ENCODE results near the gene TNPO2. TPM values are rescaled to one million over a fixed set of nuclear protein-coding genes. Genes with fewer than 3 reads are reported as not detected.

The TNPO2 gene
- total and polyA plus RNA-seq, 2 of the 13 experiments (the other 11 are each of a cell fraction or from before 2014, with no cell fraction given), result 31.7 to 61.0 TPM

DNA sequence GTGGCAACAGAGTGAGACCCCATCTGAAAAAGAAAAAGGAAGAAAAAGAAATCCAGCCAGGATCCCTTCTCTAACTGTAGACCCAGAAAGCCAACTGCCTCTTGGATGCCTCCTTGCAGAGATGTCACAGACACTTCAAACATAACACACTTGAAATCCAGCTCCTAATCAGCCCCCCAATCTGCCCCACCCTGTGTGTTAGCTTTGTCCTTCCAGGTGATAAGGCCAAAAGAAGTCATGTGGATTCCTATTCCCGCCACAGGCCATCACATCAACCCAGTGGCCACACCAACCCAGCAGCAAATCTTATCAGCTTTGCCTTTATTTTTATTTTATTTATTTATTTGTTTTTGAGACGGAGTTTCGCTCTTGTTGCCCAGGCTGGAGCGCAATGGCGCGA is 36.0 kb upstream of the TNPO2 start:
- no peak overlapping the region for H3K4me2 ChIP-seq (ENCODE audit: low read depth, low read length)
- H3K9me3 ChIP-seq (ENCODE audit: low read length), result no peaks in the 10 kb centered on the region
- no peaks in the 10 kb centered on the region; a peak in 2 of 5 replicates for H3K27me3 ChIP-seq (ENCODE audit: control insufficient read depth in 1 of 2, insufficient read depth in 2 of 2, low read length in 2 of 2)
- H3K27ac ChIP-seq (ENCODE audit: extremely low read length, insufficient read depth, low read length), result no peak overlapping the region
- ATAC-seq, result no peak
- no peak overlapping the region for H3K9ac ChIP-seq (ENCODE audit: insufficient read depth, low read depth, low read length)
- DNase-seq (ENCODE audit: low spot score), result no peak
- in situ Hi-C loops (cut with HindIII; ENCODE audit: extremely low pct_ligation_motif_present, low pct_unique_long_range_greater_than_20kb), result loop anchor here (5.0 kb wide), 1 partner anchor 47 kb away; no protein-coding TSS in a partner anchor
- no TSS peak for BruUV-seq (replicated peaks)
- WGBS (ENCODE audit: low lambda C conversion rate), result 81% methylated on average over 6 of the region's 6 CpGs
- H3K4me3 ChIP-seq (replicated peaks in 1 of 3; ENCODE audit: insufficient read depth in 1 of 3, low read depth in 2 of 3, low read length in 3 of 3), result no peak overlapping the region
- no peak for FAIRE-seq
- ChIA-PET POLR2A (interaction anchor here (1.6 to 2.6 kb wide), 2 partner anchors 19 to 23 kb away, joined by 5 to 10 read pairs; partner anchors contain the start of gene GET3), CTCF (ENCODE audit: low intra/inter-chr PET ratio, low total read pairs) (interaction anchor here (1.5 kb wide), 2 partner anchors 37 to 88 kb away, joined by 8 to 10 read pairs; no protein-coding TSS in a partner anchor)
- H4K20me1 ChIP-seq (ENCODE audit: insufficient read depth, low read length), result no peaks in the 10 kb centered on the region
- 0 out of 5 replicates have a peak, but pooled peaks cover 0 to 1% of the 10 kb centered on the region in 2 experiments for H3K36me3 ChIP-seq (replicated peaks in 1 of 2; ENCODE audit: control insufficient read depth in 1 of 2, insufficient read depth in 2 of 2, low read length in 2 of 2)
- H2AFZ ChIP-seq (ENCODE audit: low read length), result no peak overlapping the region
- intact Hi-C loops (cut with micrococcal nuclease; ENCODE audit: unreplicated experiment), result loop anchor here (1.0 to 2.0 kb wide), 2 partner anchors 23 to 37 kb away; partner anchors contain the start of gene GET3
- H3K4me1 ChIP-seq (ENCODE audit: insufficient read depth, low read length), result peaks cover 14% of the 10 kb centered on the region
- no peaks in the 10 kb centered on the region for H3K79me2 ChIP-seq (ENCODE audit: insufficient read depth, low read length)
- TF ChIP-seq, protein P1, sequence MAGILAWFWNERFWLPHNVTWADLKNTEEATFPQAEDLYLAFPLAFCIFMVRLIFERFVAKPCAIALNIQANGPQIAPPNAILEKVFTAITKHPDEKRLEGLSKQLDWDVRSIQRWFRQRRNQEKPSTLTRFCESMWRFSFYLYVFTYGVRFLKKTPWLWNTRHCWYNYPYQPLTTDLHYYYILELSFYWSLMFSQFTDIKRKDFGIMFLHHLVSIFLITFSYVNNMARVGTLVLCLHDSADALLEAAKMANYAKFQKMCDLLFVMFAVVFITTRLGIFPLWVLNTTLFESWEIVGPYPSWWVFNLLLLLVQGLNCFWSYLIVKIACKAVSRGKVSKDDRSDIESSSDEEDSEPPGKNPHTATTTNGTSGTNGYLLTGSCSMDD (CRISPR knock-in tag; IDR thresholded peaks at IDR 0.05), result no peak
- TF ChIP-seq JUN (CRISPR knock-in tag; IDR thresholded peaks at IDR 0.05), result no peak
- TF ChIP-seq, protein P2, sequence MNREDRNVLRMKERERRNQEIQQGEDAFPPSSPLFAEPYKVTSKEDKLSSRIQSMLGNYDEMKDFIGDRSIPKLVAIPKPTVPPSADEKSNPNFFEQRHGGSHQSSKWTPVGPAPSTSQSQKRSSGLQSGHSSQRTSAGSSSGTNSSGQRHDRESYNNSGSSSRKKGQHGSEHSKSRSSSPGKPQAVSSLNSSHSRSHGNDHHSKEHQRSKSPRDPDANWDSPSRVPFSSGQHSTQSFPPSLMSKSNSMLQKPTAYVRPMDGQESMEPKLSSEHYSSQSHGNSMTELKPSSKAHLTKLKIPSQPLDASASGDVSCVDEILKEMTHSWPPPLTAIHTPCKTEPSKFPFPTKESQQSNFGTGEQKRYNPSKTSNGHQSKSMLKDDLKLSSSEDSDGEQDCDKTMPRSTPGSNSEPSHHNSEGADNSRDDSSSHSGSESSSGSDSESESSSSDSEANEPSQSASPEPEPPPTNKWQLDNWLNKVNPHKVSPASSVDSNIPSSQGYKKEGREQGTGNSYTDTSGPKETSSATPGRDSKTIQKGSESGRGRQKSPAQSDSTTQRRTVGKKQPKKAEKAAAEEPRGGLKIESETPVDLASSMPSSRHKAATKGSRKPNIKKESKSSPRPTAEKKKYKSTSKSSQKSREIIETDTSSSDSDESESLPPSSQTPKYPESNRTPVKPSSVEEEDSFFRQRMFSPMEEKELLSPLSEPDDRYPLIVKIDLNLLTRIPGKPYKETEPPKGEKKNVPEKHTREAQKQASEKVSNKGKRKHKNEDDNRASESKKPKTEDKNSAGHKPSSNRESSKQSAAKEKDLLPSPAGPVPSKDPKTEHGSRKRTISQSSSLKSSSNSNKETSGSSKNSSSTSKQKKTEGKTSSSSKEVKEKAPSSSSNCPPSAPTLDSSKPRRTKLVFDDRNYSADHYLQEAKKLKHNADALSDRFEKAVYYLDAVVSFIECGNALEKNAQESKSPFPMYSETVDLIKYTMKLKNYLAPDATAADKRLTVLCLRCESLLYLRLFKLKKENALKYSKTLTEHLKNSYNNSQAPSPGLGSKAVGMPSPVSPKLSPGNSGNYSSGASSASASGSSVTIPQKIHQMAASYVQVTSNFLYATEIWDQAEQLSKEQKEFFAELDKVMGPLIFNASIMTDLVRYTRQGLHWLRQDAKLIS (CRISPR knock-in tag; IDR thresholded peaks at IDR 0.05), result no peak
- TF ChIP-seq, protein P3, sequence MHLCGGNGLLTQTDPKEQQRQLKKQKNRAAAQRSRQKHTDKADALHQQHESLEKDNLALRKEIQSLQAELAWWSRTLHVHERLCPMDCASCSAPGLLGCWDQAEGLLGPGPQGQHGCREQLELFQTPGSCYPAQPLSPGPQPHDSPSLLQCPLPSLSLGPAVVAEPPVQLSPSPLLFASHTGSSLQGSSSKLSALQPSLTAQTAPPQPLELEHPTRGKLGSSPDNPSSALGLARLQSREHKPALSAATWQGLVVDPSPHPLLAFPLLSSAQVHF (CRISPR knock-in tag; IDR thresholded peaks at IDR 0.05), result no peak
- TF ChIP-seq, protein P4, sequence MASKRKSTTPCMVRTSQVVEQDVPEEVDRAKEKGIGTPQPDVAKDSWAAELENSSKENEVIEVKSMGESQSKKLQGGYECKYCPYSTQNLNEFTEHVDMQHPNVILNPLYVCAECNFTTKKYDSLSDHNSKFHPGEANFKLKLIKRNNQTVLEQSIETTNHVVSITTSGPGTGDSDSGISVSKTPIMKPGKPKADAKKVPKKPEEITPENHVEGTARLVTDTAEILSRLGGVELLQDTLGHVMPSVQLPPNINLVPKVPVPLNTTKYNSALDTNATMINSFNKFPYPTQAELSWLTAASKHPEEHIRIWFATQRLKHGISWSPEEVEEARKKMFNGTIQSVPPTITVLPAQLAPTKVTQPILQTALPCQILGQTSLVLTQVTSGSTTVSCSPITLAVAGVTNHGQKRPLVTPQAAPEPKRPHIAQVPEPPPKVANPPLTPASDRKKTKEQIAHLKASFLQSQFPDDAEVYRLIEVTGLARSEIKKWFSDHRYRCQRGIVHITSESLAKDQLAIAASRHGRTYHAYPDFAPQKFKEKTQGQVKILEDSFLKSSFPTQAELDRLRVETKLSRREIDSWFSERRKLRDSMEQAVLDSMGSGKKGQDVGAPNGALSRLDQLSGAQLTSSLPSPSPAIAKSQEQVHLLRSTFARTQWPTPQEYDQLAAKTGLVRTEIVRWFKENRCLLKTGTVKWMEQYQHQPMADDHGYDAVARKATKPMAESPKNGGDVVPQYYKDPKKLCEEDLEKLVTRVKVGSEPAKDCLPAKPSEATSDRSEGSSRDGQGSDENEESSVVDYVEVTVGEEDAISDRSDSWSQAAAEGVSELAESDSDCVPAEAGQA (IDR thresholded peaks at IDR 0.05; ENCODE audit: low read depth), result no peak
- TF ChIP-seq, protein P4 (CRISPR knock-in tag; IDR thresholded peaks at IDR 0.05; ENCODE audit: borderline replicate concordance), result no peak
- no peak for TF ChIP-seq ZNF644 (CRISPR knock-in tag; IDR thresholded peaks at IDR 0.05; ENCODE audit: low read depth)
- no peak for TF ChIP-seq HDAC1 (CRISPR knock-in tag; IDR thresholded peaks at IDR 0.05)
- TF ChIP-seq, protein P5, sequence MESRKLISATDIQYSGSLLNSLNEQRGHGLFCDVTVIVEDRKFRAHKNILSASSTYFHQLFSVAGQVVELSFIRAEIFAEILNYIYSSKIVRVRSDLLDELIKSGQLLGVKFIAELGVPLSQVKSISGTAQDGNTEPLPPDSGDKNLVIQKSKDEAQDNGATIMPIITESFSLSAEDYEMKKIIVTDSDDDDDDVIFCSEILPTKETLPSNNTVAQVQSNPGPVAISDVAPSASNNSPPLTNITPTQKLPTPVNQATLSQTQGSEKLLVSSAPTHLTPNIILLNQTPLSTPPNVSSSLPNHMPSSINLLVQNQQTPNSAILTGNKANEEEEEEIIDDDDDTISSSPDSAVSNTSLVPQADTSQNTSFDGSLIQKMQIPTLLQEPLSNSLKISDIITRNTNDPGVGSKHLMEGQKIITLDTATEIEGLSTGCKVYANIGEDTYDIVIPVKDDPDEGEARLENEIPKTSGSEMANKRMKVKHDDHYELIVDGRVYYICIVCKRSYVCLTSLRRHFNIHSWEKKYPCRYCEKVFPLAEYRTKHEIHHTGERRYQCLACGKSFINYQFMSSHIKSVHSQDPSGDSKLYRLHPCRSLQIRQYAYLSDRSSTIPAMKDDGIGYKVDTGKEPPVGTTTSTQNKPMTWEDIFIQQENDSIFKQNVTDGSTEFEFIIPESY (CRISPR knock-in tag; IDR thresholded peaks at IDR 0.05), result no peak
